GM12878 (cell line): Measurements from ENCODE around the gene CLEC20A. TPM values are rescaled to one million over a fixed set of nuclear protein-coding genes. Genes with fewer than 3 reads are reported as not detected.

ENCODE experiments used
- ATAC-seq: fragments of 200-7000 bp; cut with Tn5 transposase; 3 replicates; pipeline ENCODE4 v1.9.1; 2020; ENCODE audit warnings: mild to moderate bottlenecking, moderate library complexity
- BruUV-seq: library from RNA; stranded (reverse); fragments of 400-500 nt; replicated peaks from 2 replicates; lab custom pipeline; 2021; lab: Mats Ljungman, UMichigan
- CTCF ChIA-PET: fragments of 300-600 bp; sonication (Branson Sonifier 250); formaldehyde crosslinking; extraction: SDS; loops from one replicate; lab custom pipeline; 2021; ENCODE audit warnings: inconsistent platforms; lab: Yijun Ruan, JAX
- POLR2A ChIA-PET: fragments of 350-600 bp; formaldehyde crosslinking; extraction: SDS; loops from one replicate; lab custom pipeline; 2021; ENCODE audit warnings: inconsistent platforms; lab: Charles Lee
- RAD21 ChIA-PET: fragments of 300-600 bp; sonication (Branson Sonifier 250); formaldehyde crosslinking; loops from one replicate; lab custom pipeline; 2023; ENCODE audit warnings: antibody characterized with exemption; ENCODE audit not compliant: unreplicated experiment; lab: Charles Lee
- SMC1A ChIA-PET: fragments of 300-600 bp; sonication (Branson Sonifier 250); formaldehyde crosslinking; loops from one replicate; lab custom pipeline; 2023; ENCODE audit not compliant: unreplicated experiment, uncharacterized antibody; lab: Charles Lee
- DNase-seq: peaks from one replicate; pipeline ENCODE4 v3.0.0-alpha.2; 2011; ENCODE audit warnings: low read depth, low spot score
- FAIRE-seq: peaks from 3 replicates; lab custom pipeline; 2011; peaks lifted over from hg19 to GRCh38; lab: Jason Lieb, UNC
- H2AFZ ChIP-seq: 2 replicates; pipeline ENCODE4 v1.6.0; 2011; ENCODE audit warnings: low read depth, low read length, control low read depth; ENCODE audit not compliant: control insufficient read depth
- H3K27ac ChIP-seq: 2 replicates; pipeline ENCODE4 v1.5.1; 2011; ENCODE audit warnings: control low read depth; ENCODE audit not compliant: control insufficient read depth, insufficient read depth
- H3K27me3 ChIP-seq, 2 experiments: replicated peaks in 1 of 2; 2 replicates each; pipeline versions ENCODE4 v1.6.0 to v1.6.1; 2011; ENCODE audit warnings: low read length in 1 of 2; ENCODE audit not compliant: control insufficient read depth in 2 of 2, insufficient read depth in 2 of 2
- H3K36me3 ChIP-seq, 2 experiments: 2 replicates each; pipeline ENCODE4 v1.5.1; 2011; ENCODE audit warnings: low read length in 1 of 2; ENCODE audit not compliant: control insufficient read depth in 2 of 2, insufficient read depth in 2 of 2
- H3K4me1 ChIP-seq: 2 replicates; pipeline ENCODE4 v1.6.1; 2011; ENCODE audit warnings: mild to moderate bottlenecking, low read length, moderate library complexity, mixed read lengths; ENCODE audit not compliant: control insufficient read depth, insufficient read depth
- H3K4me2 ChIP-seq: 2 replicates; pipeline ENCODE4 v1.6.0; 2011; ENCODE audit warnings: control low read depth; ENCODE audit not compliant: control insufficient read depth, insufficient read depth
- H3K4me3 ChIP-seq: fragments of 200-600 bp; sonication (generic); 2 replicates; pipeline ENCODE4 v1.5.1; 2016
- H3K79me2 ChIP-seq: 2 replicates; pipeline ENCODE4 v1.6.0; 2011; ENCODE audit warnings: low read length; ENCODE audit not compliant: control insufficient read depth, insufficient read depth
- H3K9ac ChIP-seq: 2 replicates; pipeline ENCODE4 v1.8.0; 2011; ENCODE audit warnings: low read length, control low read depth, mixed read lengths; ENCODE audit not compliant: control insufficient read depth, insufficient read depth
- H3K9me3 ChIP-seq: replicated peaks from 3 replicates; pipeline ENCODE4 v1.5.1; 2011; ENCODE audit warnings: mild to moderate bottlenecking, low read length; ENCODE audit not compliant: control insufficient read depth, insufficient read depth
- H4K20me1 ChIP-seq: 2 replicates; pipeline ENCODE4 v1.6.0; 2011; ENCODE audit not compliant: control insufficient read depth, insufficient read depth
- BCL11A ChIP-seq: IDR thresholded peaks from 2 replicates; pipeline ENCODE4 v1.6.1; 2011; ENCODE audit warnings: low read depth, low read length
- BRCA1 ChIP-seq: IDR thresholded peaks from 2 replicates; pipeline ENCODE4 v1.6.1; 2011; ENCODE audit warnings: low read depth, low read length, improper control_type of control experiment
- DPF2 ChIP-seq: fragments of 450-650 bp; IDR thresholded peaks from 2 replicates; pipeline ENCODE4 v1.6.1; 2017; ENCODE audit warnings: mild to moderate bottlenecking
- EGR1 ChIP-seq, 2 experiments: IDR thresholded peaks; 1 replicate in 1 of 2; 2 replicates in 1 of 2; pipeline ENCODE4 v1.6.1; 2011 to 2012; ENCODE audit warnings: low read depth in 2 of 2, low read length in 2 of 2, borderline replicate concordance in 1 of 2, mild to moderate bottlenecking in 1 of 2, moderate library complexity in 1 of 2
- GATAD2B ChIP-seq: fragments of 450-650 bp; conservative IDR thresholded peaks from 2 replicates; pipeline ENCODE4 v1.6.1; 2017; ENCODE audit warnings: low read depth, mild to moderate bottlenecking, moderate library complexity
- HDGF ChIP-seq: fragments of 450-650 bp; IDR thresholded peaks from 2 replicates; pipeline ENCODE4 v1.6.1; 2016; ENCODE audit warnings: antibody characterized with exemption
- IKZF1 ChIP-seq: fragments of 450-650 bp; conservative IDR thresholded peaks from 2 replicates; pipeline ENCODE4 v1.6.1; 2017; ENCODE audit warnings: antibody characterized with exemption, mild to moderate bottlenecking
- JUND ChIP-seq: IDR thresholded peaks from 2 replicates; pipeline ENCODE4 v1.6.1; 2012; ENCODE audit warnings: low read depth, mild to moderate bottlenecking, low read length, improper control_type of control experiment, moderate library complexity
- NFYA ChIP-seq: IDR thresholded peaks from 2 replicates; pipeline ENCODE4 v1.6.1; 2011; ENCODE audit warnings: low read depth, mild to moderate bottlenecking, low read length, improper control_type of control experiment, borderline replicate concordance
- NR2C2 ChIP-seq: IDR thresholded peaks from 2 replicates; pipeline ENCODE4 v1.6.1; 2011; ENCODE audit warnings: borderline replicate concordance, low read depth; ENCODE audit not compliant: control insufficient read depth, insufficient read length
- RFX5 ChIP-seq: IDR thresholded peaks from 2 replicates; pipeline ENCODE4 v1.6.1; 2011; ENCODE audit warnings: low read depth, low read length, improper control_type of control experiment
- SREBF1 ChIP-seq: IDR thresholded peaks from 2 replicates; pipeline ENCODE4 v1.6.1; 2012; ENCODE audit warnings: mild to moderate bottlenecking, low read length
- ZNF274 ChIP-seq: IDR thresholded peaks from one replicate; pipeline ENCODE4 v1.8.0; 2011; ENCODE audit not compliant: insufficient read length, insufficient read depth
- WGBS: methylation state at CpG from one replicate; pipeline ENCODE4 v1.1.6; 2016; ENCODE audit warnings: low lambda C conversion rate; ENCODE audit not compliant: insufficient replicate concordance, insufficient coverage; ENCODE audit errors: missing lambda C conversion rate; 5-methylcytosine and 5-hydroxymethylcytosine counted together
- in situ Hi-C: fragments of 300-500 bp; cut with MboI; formaldehyde crosslinking; loops from 9 replicates; pipeline ENCODE4 v1.14.3; 2018; ENCODE audit warnings: mixed read lengths
- intact Hi-C: fragments of 100-400 bp; cut with micrococcal nuclease; formaldehyde crosslinking; loops from one replicate; pipeline ENCODE4 v1.14.2; 2022; ENCODE audit not compliant: unreplicated experiment
- polyA plus RNA-seq, 11 experiments: library from polyadenylated mRNA; depleted of rRNA in 4 of 11; unstranded in 6 of 11; stranded (reverse) in 5 of 11; fragments of >200 nt; fragmentation: Nextera tagmentation in 4 of 11; fragmentation: Illumina TruSeq in 1 of 11; extraction: Ambion mirVana in 4 of 11; extraction: Trizol in 1 of 11; gene quantifications; 1 replicate in 1 of 11; 2 replicates in 10 of 11; pipeline versions ENCODE4 v1.2.1 to v1.2.3, GENCODE V29; 2011 to 2016; ENCODE audit warnings: inconsistent platforms in 2 of 11, missing spikeins in 2 of 11, low read depth in 1 of 11
- total RNA-seq, 4 experiments: library from RNA; depleted of rRNA in 3 of 4; stranded (reverse); fragments of >200 nt in 3 of 4; fragmentation: Illumina TruSeq in 1 of 4; extraction: Trizol in 1 of 4; gene quantifications; 2 replicates each; pipeline versions ENCODE4 v1.2.1 to v1.2.3, GENCODE V29; 2013 to 2021

Gene CLEC20A
- total and polyA plus RNA-seq, 10 of the 15 experiments (the other 5 are each of a cell fraction or from before 2014, with no cell fraction given): not detected

- ChIA-PET SMC1A (no interaction called here), RAD21 (no interaction called here), CTCF (interaction anchor here (1.5 kb wide), 1 partner anchor 152 kb away, joined by 3 read pairs; no protein-coding TSS in a partner anchor), POLR2A (no interaction called here)
- intact Hi-C loops: no loop called here
- H3K9ac ChIP-seq: no peak overlapping the region
- no peak overlapping the region for H3K4me3 ChIP-seq
- 27% methylated on average over 6 of the region's 6 CpGs for WGBS
- FAIRE-seq (peak; percentile 7), ATAC-seq (no peak), DNase-seq (no peak)
- H3K9me3 ChIP-seq: no peaks in the 10 kb centered on the region
- no peaks in the 10 kb centered on the region for H3K27me3 ChIP-seq
- no peaks in the 10 kb centered on the region for H3K36me3 ChIP-seq
- H3K79me2 ChIP-seq: no peaks in the 10 kb centered on the region
- TF ChIP-seq JUND (no peak), BRCA1 (no peak), BCL11A (no peak), EGR1 (IDR thresholded peaks at IDR 0.05; ENCODE audit: borderline replicate concordance in 1 of 2, low read depth in 2 of 2, low read length in 2 of 2) (no peak), NFYA (no peak), IKZF1 (no peak), RFX5 (no peak), ZNF274 (no peak), DPF2 (no peak), NR2C2 (no peak), HDGF (no peak), SREBF1 (no peak), GATAD2B (no peak)
- no peak overlapping the region for H3K27ac ChIP-seq
- no peaks in the 10 kb centered on the region for H3K4me1 ChIP-seq
- in situ Hi-C loops: no loop called here
- H2AFZ ChIP-seq: no peak overlapping the region
- no TSS peak for BruUV-seq
- no peak overlapping the region for H3K4me2 ChIP-seq
- H4K20me1 ChIP-seq: no peaks in the 10 kb centered on the region
Observed at GRCh38 chr1:178450871-178451270, 45.9 kb downstream of the CLEC20A start.
